Transverse colon (tissue), 3 donors: ENCODE data around the gene NNAT.
"Not testable (repeated sequence)": the region's sequence is repeated elsewhere in the genome, so short reads cannot be mapped to it uniquely, and the experiment has no call there.

Experiments
- EP300 ChIP-seq: sonication (generic); formaldehyde crosslinking; IDR thresholded peaks from one replicate; pipeline ENCODE4 v1.6.1; 2017; ENCODE audit warnings: antibody characterized with exemption, low read depth
- POLR2A ChIP-seq: fragments of 450-650 bp; IDR thresholded peaks from one replicate; pipeline ENCODE4 v1.6.1; 2016; ENCODE audit warnings: antibody characterized with exemption, mild to moderate bottlenecking, moderate library complexity
- TF ChIP-seq, protein P1 (sequence below), 5 experiments: fragments of 200-600 bp in 3 of 5; fragments of 450-650 bp in 2 of 5; sonication (generic) in 3 of 5; IDR thresholded peaks; 1 replicate in 2 of 5; 2 replicates in 3 of 5; pipeline ENCODE4 v1.5.1; 2016 to 2017; ENCODE audit warnings: antibody characterized with exemption in 5 of 5, inconsistent platforms in 3 of 5, mild to moderate bottlenecking in 2 of 5, moderate library complexity in 1 of 5

DNA sequence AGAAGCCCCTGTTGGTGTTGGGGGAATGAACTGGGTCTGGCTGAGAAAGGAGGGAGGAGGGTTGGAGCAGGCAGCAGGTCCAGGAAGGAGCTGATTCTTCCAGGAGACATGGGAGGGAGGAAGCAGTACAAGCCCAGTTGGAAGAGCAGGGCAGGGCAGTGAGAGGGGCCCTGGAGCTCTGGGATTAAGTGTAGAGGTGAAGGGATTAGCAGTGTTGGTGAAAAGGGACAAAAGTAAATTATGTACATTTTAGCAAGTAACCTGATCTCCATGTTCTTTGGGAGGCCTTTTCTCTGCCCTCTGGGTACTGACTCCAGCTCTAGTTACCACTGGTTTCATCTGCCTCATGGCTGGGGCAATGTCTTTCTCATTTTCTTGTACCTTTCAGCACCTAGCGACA lies 34.8 kb upstream of the NNAT start:
- TF ChIP-seq EP300, POLR2A: not testable (repeated sequence)
- TF ChIP-seq, protein P1, sequence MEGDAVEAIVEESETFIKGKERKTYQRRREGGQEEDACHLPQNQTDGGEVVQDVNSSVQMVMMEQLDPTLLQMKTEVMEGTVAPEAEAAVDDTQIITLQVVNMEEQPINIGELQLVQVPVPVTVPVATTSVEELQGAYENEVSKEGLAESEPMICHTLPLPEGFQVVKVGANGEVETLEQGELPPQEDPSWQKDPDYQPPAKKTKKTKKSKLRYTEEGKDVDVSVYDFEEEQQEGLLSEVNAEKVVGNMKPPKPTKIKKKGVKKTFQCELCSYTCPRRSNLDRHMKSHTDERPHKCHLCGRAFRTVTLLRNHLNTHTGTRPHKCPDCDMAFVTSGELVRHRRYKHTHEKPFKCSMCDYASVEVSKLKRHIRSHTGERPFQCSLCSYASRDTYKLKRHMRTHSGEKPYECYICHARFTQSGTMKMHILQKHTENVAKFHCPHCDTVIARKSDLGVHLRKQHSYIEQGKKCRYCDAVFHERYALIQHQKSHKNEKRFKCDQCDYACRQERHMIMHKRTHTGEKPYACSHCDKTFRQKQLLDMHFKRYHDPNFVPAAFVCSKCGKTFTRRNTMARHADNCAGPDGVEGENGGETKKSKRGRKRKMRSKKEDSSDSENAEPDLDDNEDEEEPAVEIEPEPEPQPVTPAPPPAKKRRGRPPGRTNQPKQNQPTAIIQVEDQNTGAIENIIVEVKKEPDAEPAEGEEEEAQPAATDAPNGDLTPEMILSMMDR (IDR thresholded peaks at IDR 0.05), result not testable (repeated sequence)
